Right lobe of liver (tissue), 6 donors: ENCODE measurements around the gene SLC24A3. TPM values are rescaled to one million over a fixed set of nuclear protein-coding genes. Genes with fewer than 3 reads are reported as not detected.

Source experiments
- ATAC-seq, 4 donors: fragments of 200-7000 bp; cut with Tn5 transposase; one replicate each; pipeline ENCODE4 v1.9.1; 2020; ENCODE audit warnings: mild to moderate bottlenecking in 4 of 4, moderate library complexity in 4 of 4
- DNase-seq, 3 donors: peaks; one replicate each; pipeline ENCODE4 v3.0.0-alpha.2; 2020
- H3K27ac ChIP-seq, 3 donors: fragments of 200-600 bp; one replicate each; pipeline ENCODE4 v1.8.0; 2022
- H3K27me3 ChIP-seq, 2 donors: fragments of 200-600 bp; one replicate each; pipeline ENCODE4 v1.8.0; 2022
- H3K36me3 ChIP-seq, 4 donors: fragments of 200-600 bp; sonication (generic) in 1 of 4; one replicate each; pipeline versions ENCODE4 v1.5.1 to v1.8.0; 2017 to 2022; ENCODE audit warnings: control low read depth in 1 of 4
- H3K4me1 ChIP-seq, 4 donors: fragments of 200-600 bp; sonication (generic) in 1 of 4; one replicate each; pipeline versions ENCODE4 v1.5.1 to v1.8.0; 2017 to 2022; ENCODE audit warnings: control low read depth in 1 of 4
- H3K4me3 ChIP-seq, 3 donors: fragments of 200-600 bp; one replicate each; pipeline ENCODE4 v1.8.0; 2022
- H3K9me3 ChIP-seq, 4 donors: fragments of 200-600 bp; sonication (generic) in 1 of 4; one replicate each; pipeline versions ENCODE4 v1.5.1 to v1.8.0; 2017 to 2022; ENCODE audit warnings: control low read depth in 1 of 4
- CTCF ChIP-seq, 4 donors: fragments of 200-600 bp in 3 of 4; fragments of 450-650 bp in 1 of 4; IDR thresholded peaks; one replicate each; pipeline versions ENCODE4 v1.5.1 to v1.8.0; 2016 to 2022; ENCODE audit warnings: antibody characterized with exemption in 4 of 4, mild to moderate bottlenecking in 2 of 4
- POLR2A ChIP-seq: fragments of 450-650 bp; IDR thresholded peaks from one replicate; pipeline ENCODE4 v1.6.1; 2017; ENCODE audit warnings: antibody characterized with exemption, mild to moderate bottlenecking
- WGBS: methylation state at CpG from one replicate; pipeline ENCODE4 v1.1.6; 2018; ENCODE audit warnings: low coverage, low lambda C conversion rate; ENCODE audit not compliant: insufficient coverage; ENCODE audit errors: missing lambda C conversion rate; 5-methylcytosine and 5-hydroxymethylcytosine counted together
- intact Hi-C, 2 donors: fragments of 100-400 bp; cut with DNase I; formaldehyde crosslinking; loops; one replicate each; pipeline versions ENCODE4 v1.11.2 to v1.14.1; 2022
- total RNA-seq, 6 experiments: library from RNA; depleted of rRNA in 2 of 6; stranded (reverse); fragments of >200 nt in 2 of 6; fragmentation: NEBNext Ultra II Directional in 3 of 6; extraction: Animal tissue kit (Norgen Biotek cat#: 25700) in 3 of 6; gene quantifications; one replicate each; pipeline versions ENCODE4 v1.1.0 to v1.2.4, GENCODE V29; 2016 to 2023
- donor health status: DM: no; HTN: yes; CAD: no.
- donor health status: DM: no; HTN: no; CAD: no.
- donor health status: DM: no; HTN: no; CAD: no.
- donor health status: DM: no; HTN: yes; CAD: no.
- donor health status: DM: no; HTN: yes; CAD: no.

SLC24A3 gene
- total RNA-seq, 6 experiments from 2014 or later, result 0.06 to 0.49 (median 0.27) TPM

- ATAC-seq (peak in 1 of 4 donors; percentile 20), DNase-seq (no peak)
- intact Hi-C loops, result no loop called here
- Histone ChIP-seq H3K4me3 (no peak overlapping the region), H3K9me3 (no peaks in the 10 kb centered on the region), H3K36me3 (no peaks in the 10 kb centered on the region), H3K27ac (no peak overlapping the region), H3K4me1 (no peaks in the 10 kb centered on the region), H3K27me3 (no peaks in the 10 kb centered on the region)
- TF ChIP-seq POLR2A, result no peak
- no peak for TF ChIP-seq CTCF (IDR thresholded peaks at IDR 0.05)
- 28% methylated on average over 4 of the region's 4 CpGs for WGBS
These were observed 218.9 kb downstream of the SLC24A3 start for GRCh38 chr20:19431316-19431700.

- TF ChIP-seq CTCF (IDR thresholded peaks at IDR 0.05), result no peak
- TF ChIP-seq POLR2A, result no peak
- Histone ChIP-seq H3K4me3 (no peak overlapping the region), H3K4me1 (no peaks in the 10 kb centered on the region), H3K27me3 (no peaks in the 10 kb centered on the region), H3K27ac (no peak overlapping the region), H3K9me3 (no peaks in the 10 kb centered on the region), H3K36me3 (no peaks in the 10 kb centered on the region)
- ATAC-seq (no peak), DNase-seq (no peak)
- WGBS, result 36% methylated on average over 2 of the region's 2 CpGs
- intact Hi-C loops, result no loop called here
These were observed 219.5 kb downstream of the SLC24A3 start for GRCh38 chr20:19431906-19432305.

GRCh38 chr20:19433371-19434350 is 221.2 kb downstream of the SLC24A3 start:
- ATAC-seq, result no peak
- no peak for DNase-seq
- 50% methylated on average over 10 of the region's 10 CpGs for WGBS
- Histone ChIP-seq H3K4me1 (no peaks in the 10 kb centered on the region), H3K27ac (no peak overlapping the region), H3K27me3 (no peaks in the 10 kb centered on the region), H3K36me3 (no peaks in the 10 kb centered on the region), H3K4me3 (no peak overlapping the region), H3K9me3 (no peaks in the 10 kb centered on the region)
- TF ChIP-seq POLR2A (no peak), CTCF (IDR thresholded peaks at IDR 0.05) (no peak)
- intact Hi-C loops, result no loop called here

GRCh38 chr20:19435316-19435715 is 222.9 kb downstream of the SLC24A3 start:
- intact Hi-C loops, result no loop called here
- DNase-seq, result no peak
- no peak for TF ChIP-seq POLR2A
- WGBS, result 44% methylated on average over 3 of the region's 3 CpGs
- Histone ChIP-seq H3K4me1 (no peaks in the 10 kb centered on the region), H3K9me3 (no peaks in the 10 kb centered on the region), H3K4me3 (no peak overlapping the region), H3K36me3 (no peaks in the 10 kb centered on the region), H3K27me3 (no peaks in the 10 kb centered on the region), H3K27ac (no peak overlapping the region)
- no peak for ATAC-seq

GRCh38 chr20:19435821-19436220 is 223.4 kb downstream of the SLC24A3 start:
- no peak for DNase-seq
- Histone ChIP-seq H3K9me3 (no peaks in the 10 kb centered on the region), H3K4me1 (no peaks in the 10 kb centered on the region), H3K27me3 (no peaks in the 10 kb centered on the region), H3K36me3 (no peaks in the 10 kb centered on the region), H3K27ac (no peak overlapping the region), H3K4me3 (no peak overlapping the region)
- TF ChIP-seq CTCF (IDR thresholded peaks at IDR 0.05), result no peak
- intact Hi-C loops, result no loop called here
- no peak for ATAC-seq
